NCI-H1694 treated with DMSO at 0.1 percent for 48 hours (cell line): ENCODE measurements around the gene PGBD5.
"Not testable (repeated sequence)": the region's sequence is repeated elsewhere in the genome, so short reads cannot be mapped to it uniquely, and the experiment has no call there.

Experiments used
- DNase-seq: peaks from one replicate; lab custom pipeline; 2025; lab: John Stamatoyannopoulos, UW

PGBD5 gene

GRCh38 chr1:230424391-230425251 lies 1.5 kb downstream of the PGBD5 start:
- DNase-seq: no peak

- no peak for DNase-seq
Observed at GRCh38 chr1:230423951-230424350, 2.2 kb downstream of the PGBD5 start.

- no peak for DNase-seq
Observed at GRCh38 chr1:230423261-230423660, 2.9 kb downstream of the PGBD5 start.

- peak; percentile 28 for DNase-seq
Observed at GRCh38 chr1:230422221-230422981, 3.7 kb downstream of the PGBD5 start.

GRCh38 chr1:230421481-230421880 lies 4.7 kb downstream of the PGBD5 start:
- no peak for DNase-seq

- DNase-seq: not testable (repeated sequence)
Observed at GRCh38 chr1:230420372-230420771, 5.8 kb downstream of the PGBD5 start.

GRCh38 chr1:230416430-230416829 lies 9.7 kb downstream of the PGBD5 start:
- DNase-seq: no peak

GRCh38 chr1:230415405-230416132 lies 10.6 kb downstream of the PGBD5 start:
- DNase-seq: no peak

- DNase-seq: no peak
Observed at GRCh38 chr1:230414694-230415093, 11.4 kb downstream of the PGBD5 start.

- no peak for DNase-seq
Observed at GRCh38 chr1:230414102-230414501, 12.0 kb downstream of the PGBD5 start.

- DNase-seq: no peak
Observed at GRCh38 chr1:230413061-230413460, 13.1 kb downstream of the PGBD5 start.

GRCh38 chr1:230408971-230409370 lies 17.2 kb downstream of the PGBD5 start:
- DNase-seq: no peak

GRCh38 chr1:230407351-230407750 lies 18.8 kb downstream of the PGBD5 start:
- no peak for DNase-seq

- DNase-seq: not testable (repeated sequence)
Observed at GRCh38 chr1:230406727-230407126, 19.4 kb downstream of the PGBD5 start.

- DNase-seq: no peak
Observed at GRCh38 chr1:230403442-230403841, 22.7 kb downstream of the PGBD5 start.

GRCh38 chr1:230401763-230402294 lies 24.3 kb downstream of the PGBD5 start:
- DNase-seq: no peak

- DNase-seq: no peak
Observed at GRCh38 chr1:230401101-230401500, 25.0 kb downstream of the PGBD5 start.

- DNase-seq: no peak
Observed at GRCh38 chr1:230400007-230400344, 26.2 kb downstream of the PGBD5 start.

GRCh38 chr1:230399321-230400006 lies 26.7 kb downstream of the PGBD5 start:
- DNase-seq: no peak

GRCh38 chr1:230398856-230399255 lies 27.3 kb downstream of the PGBD5 start:
- DNase-seq: no peak

- DNase-seq: no peak
Observed at GRCh38 chr1:230396966-230397365, 29.2 kb downstream of the PGBD5 start.

GRCh38 chr1:230395932-230396331 lies 30.2 kb downstream of the PGBD5 start:
- no peak for DNase-seq
